ENCODE data around the gene POP5. TPM values are rescaled to one million over a fixed set of nuclear protein-coding genes. Genes with fewer than 3 reads are reported as not detected.

The POP5 gene
- total RNA-seq, 4 donors from 2014 or later = 27.9 to 72.0 (median 38.5) TPM

DNA sequence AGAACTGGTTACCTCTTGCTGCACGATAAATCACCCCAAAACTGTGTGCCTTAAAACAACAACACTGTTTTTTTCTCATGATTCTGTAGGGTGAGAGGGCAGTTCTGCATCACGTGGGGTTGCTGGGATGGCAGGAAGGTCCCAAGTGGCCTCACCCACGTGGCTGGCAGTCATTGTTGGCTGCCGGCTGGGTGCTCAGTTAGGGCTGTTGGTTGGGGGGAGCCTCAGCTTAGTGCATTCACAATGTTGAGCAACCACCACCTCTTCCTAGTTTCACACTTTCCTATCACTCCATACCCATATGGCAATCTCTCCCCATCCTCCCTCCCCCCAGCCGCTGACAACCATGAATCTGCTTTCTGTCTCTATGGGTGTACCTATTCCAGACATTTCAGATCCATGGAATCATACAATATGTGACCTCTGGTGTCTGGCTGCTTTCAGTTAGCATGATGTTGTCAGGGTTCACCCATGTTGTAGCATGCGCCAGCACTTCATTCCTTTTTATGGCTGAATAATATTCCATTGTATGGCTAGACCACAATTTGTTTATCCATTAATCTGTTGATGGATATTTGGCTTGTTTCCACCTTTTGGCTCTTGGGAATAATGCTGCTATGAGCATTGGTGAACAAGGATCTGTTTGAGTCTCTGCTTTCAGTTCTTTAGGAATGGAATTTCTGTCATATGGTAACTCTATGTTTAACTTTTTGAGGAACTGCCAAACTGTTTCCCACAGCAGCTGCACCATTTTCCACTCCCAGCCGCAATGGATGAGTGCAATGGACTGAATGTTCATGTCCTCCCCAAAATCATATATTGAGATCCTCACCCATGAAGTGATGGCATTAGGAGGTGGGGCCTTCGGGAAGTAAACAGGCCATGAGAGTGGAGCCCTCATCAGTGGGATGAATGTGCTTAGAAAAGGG, 11.2 kb upstream of the POP5 start:
- Histone ChIP-seq H3K4me1 (no peaks in the 10 kb centered on the region), H3K27me3 (no peaks in the 10 kb centered on the region), H3K27ac (no peak overlapping the region), H3K9me3 (no peaks in the 10 kb centered on the region), H3K4me3 (replicated peaks in 1 of 3) (no peak overlapping the region), H3K36me3 (no peaks in the 10 kb centered on the region)
- TF ChIP-seq POLR2A (IDR thresholded peaks at IDR 0.05) = no peak
- no peak for TF ChIP-seq CTCF (IDR thresholded peaks at IDR 0.05)
- no peak for DNase-seq
- intact Hi-C loops (cut with DNase I) = no loop called here
- WGBS, 2 donors = 65 to 75% methylated on average over 8 of the region's 8 CpGs

DNA sequence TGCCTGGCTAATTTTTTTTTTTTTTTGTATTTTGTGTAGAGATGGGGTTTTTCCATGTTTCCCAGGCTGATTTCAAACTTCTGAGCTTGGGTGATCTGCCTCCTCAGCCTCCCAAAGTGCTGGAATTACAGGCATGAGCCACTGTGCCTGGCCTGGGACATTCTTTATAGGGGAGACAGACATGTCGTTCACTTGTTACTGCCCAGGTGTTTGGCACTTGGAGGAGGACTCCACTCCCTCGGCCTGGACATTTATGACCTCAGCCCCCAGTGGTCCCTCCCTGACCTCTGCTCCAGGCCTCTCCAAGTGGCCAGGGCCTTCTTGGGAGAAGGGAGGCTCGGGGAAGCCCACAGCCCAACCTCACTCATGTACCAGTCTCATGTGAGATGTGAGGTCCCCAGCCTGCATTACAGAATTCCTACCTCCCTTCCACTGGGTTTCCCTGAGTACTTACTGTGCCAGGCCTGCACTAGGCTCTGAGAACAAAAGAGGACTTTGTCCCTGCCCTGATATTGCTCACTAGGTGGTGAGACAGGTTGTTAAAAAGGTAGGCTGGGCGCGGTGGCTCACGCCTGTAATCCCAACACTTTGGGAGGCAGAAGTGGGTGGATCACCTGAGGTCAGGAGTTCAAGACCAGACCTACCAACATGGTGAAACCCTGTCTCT, 9.7 kb upstream of the POP5 start:
- Histone ChIP-seq H3K27ac (no peak overlapping the region), H3K4me1 (no peaks in the 10 kb centered on the region), H3K36me3 (no peaks in the 10 kb centered on the region), H3K27me3 (no peaks in the 10 kb centered on the region), H3K4me3 (replicated peaks in 1 of 3) (no peak overlapping the region), H3K9me3 (no peaks in the 10 kb centered on the region)
- WGBS, 2 donors = 87 to 89% methylated on average over 6 of the region's 6 CpGs
- intact Hi-C loops (cut with DNase I) = no loop called here
- no peak for TF ChIP-seq CTCF (IDR thresholded peaks at IDR 0.05)
- no peak for TF ChIP-seq POLR2A (IDR thresholded peaks at IDR 0.05)
- no peak for DNase-seq

GRCh38 chr12:120588948-120589930, 8.0 kb upstream of the POP5 start:
- Histone ChIP-seq H3K36me3 (no peaks in the 10 kb centered on the region), H3K4me3 (replicated peaks in 1 of 3) (no peak overlapping the region), H3K27ac (no peak overlapping the region), H3K4me1 (peaks cover 5 to 6% of the 10 kb centered on the region in 2 donors), H3K9me3 (no peaks in the 10 kb centered on the region), H3K27me3 (no peaks in the 10 kb centered on the region)
- intact Hi-C loops (cut with DNase I) = loop anchor here (10.0 kb wide), 1 partner anchor 506 kb away; no protein-coding TSS in a partner anchor
- TF ChIP-seq POLR2A (IDR thresholded peaks at IDR 0.05) = no peak
- TF ChIP-seq CTCF (IDR thresholded peaks at IDR 0.05) = no peak
- 67 to 69% methylated on average over 14 to 17 of the region's 17 CpGs for WGBS, 2 donors
- DNase-seq = no peak

DNA sequence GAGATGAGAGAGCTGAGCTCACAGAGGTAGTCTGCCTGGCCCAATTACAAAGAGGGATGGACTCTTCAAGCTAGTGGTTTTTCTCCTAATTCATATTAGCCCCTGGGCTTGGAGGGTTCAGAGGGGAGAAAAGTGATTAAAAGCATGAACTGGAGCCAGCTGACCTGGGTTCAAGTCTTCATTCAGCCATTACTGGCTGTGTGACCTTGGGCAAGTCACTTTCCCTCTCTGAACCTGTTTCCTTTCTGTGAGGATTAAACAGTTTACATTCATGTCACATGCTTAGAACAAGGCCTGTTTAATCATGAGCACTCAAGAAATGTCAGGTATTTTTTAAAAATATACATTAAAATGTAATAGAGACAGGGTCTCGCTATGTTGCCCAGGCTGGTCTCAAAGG, 7.2 kb upstream of the POP5 start:
- WGBS, 2 donors = 100% methylated on average over 1 of the region's 1 CpG
- intact Hi-C loops (cut with DNase I) = loop anchor here (10.0 kb wide), 1 partner anchor 506 kb away; no protein-coding TSS in a partner anchor
- no peaks in the 10 kb centered on the region for H3K36me3 ChIP-seq
- no peaks in the 10 kb centered on the region for H3K27me3 ChIP-seq
- H3K4me1 ChIP-seq = peaks cover 8 to 11% of the 10 kb centered on the region in 2 donors
- no peaks in the 10 kb centered on the region for H3K9me3 ChIP-seq
- no peak overlapping the region for H3K4me3 ChIP-seq (replicated peaks in 1 of 3)
- DNase-seq = no peak
- no peak overlapping the region for H3K27ac ChIP-seq
- TF ChIP-seq CTCF (IDR thresholded peaks at IDR 0.05) (no peak), POLR2A (IDR thresholded peaks at IDR 0.05) (no peak)

Measured in thyroid gland (tissue), 4 donors.